Right ventricle myocardium superior (tissue), 1 donor: ENCODE results near the gene ZNF664. TPM values are rescaled to one million over a fixed set of nuclear protein-coding genes. Genes with fewer than 3 reads are reported as not detected.
A peak's percentile ranks its signal among the peaks of the same experiment; 100 is the strongest.
"Not testable (repeated sequence)": the region's sequence is repeated elsewhere in the genome, so short reads cannot be mapped to it uniquely, and the experiment has no call there.

Source experiments
- ATAC-seq: fragments of 200-7000 bp; cut with Tn5 transposase; one replicate; pipeline ENCODE4 v1.9.1; 2020; ENCODE audit warnings: mild to moderate bottlenecking; ENCODE audit not compliant: poor library complexity
- DNase-seq: peaks from one replicate; pipeline ENCODE4 v3.0.0-alpha.2; 2020
- intact Hi-C: fragments of 100-400 bp; cut with DNase I; formaldehyde crosslinking; loops from one replicate; pipeline ENCODE4 v1.11.2; 2022
- total RNA-seq: library from RNA; stranded (reverse); fragmentation: NEBNext Ultra II Directional; extraction: Animal tissue kit (Norgen Biotek cat#: 25700); gene quantifications from one replicate; pipeline ENCODE4 v1.2.1, GENCODE V29; 2021
- donor health status: DM: no; HTN: yes; CAD: no; lungs with severe emphysema.

ZNF664 gene
- total RNA-seq, 1 donor from 2014 or later = 71.3 TPM

DNA sequence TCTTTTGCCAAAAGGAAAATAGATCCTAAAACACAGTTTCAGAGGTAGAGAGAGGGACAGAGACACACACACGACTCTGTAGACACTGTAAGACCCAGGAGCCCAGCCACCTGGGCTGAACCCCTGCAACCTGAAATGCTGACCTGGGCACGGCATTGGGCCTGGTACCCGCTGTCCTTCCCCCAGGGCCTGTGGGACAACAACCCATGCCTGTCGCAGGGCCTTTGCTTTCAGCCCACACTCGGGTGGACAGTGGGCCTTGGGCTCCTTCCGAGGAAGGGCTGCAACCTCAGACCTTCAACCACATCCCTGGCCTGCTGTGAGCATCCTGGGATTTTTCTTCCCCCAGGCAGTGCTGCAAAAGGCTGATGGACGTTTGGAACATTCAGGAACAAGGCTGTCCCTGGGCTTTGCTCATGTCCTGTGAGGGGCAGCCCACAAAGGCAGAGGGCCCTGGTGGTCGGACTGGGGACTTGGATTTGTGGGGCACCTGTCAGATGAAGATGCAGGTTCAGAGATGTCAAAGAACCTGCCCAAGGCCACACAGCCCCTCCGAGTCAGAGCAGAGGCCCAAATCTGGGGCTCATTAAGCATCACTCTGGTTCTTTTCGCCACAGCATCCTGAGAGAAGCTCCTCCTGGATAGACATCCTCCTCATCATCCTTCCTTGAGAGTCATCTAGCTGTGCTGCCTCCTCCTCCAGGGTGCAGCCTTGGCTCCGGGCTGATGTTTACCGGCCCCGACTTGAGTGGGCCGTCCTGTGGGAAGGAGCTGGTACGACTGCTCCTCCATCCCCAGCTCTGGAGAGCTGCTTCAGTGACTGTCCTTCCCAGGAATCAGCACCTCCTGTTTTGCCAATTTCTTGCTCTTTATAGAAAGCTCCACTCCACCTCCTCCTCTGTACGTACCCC, 33.0 kb upstream of the ZNF664 start:
- no peak for DNase-seq
- intact Hi-C loops = no loop called here

DNA sequence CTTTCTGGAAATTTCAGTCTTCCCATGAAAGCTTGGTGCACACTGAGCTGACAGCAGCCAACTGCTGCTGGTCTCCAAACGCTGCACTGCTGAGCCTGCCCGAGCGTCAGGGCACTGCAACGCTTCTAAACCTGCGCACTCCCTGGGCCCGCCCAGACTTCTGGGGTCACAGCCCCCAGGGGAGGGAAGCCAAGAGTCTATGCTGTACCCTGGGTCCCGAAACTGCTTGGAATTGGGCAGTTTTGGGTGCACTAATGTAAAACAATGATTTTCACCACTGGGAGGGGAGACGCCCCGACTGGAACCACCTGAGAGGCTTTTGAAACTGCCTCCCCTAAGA, 32.4 kb upstream of the ZNF664 start:
- DNase-seq (no peak), ATAC-seq (no peak)
- intact Hi-C loops = no loop called here

More for the DNA sequence above, 33.0 kb upstream of the ZNF664 start:
- no peak for ATAC-seq

DNA sequence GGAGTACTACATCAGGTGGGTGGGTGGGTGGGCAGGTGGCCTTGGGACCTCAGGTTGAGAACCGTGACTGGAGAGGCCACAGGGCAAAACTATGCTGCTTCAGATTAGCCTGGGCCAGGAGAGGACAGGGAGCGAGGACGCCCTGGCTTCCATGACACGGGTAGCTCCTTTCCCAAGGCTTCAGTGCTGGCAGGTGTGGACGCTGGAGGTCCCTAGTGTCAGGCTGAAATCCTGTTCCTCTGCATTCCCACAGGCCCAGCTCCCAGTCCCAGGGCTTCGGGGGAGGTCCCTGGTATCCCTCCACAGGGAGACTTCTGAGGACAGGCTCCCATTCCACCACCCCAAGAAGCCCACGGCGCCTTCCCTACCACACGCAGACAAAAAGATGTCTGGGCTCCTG, 32.0 kb upstream of the ZNF664 start:
- ATAC-seq (no peak), DNase-seq (no peak)
- intact Hi-C loops = no loop called here

DNA sequence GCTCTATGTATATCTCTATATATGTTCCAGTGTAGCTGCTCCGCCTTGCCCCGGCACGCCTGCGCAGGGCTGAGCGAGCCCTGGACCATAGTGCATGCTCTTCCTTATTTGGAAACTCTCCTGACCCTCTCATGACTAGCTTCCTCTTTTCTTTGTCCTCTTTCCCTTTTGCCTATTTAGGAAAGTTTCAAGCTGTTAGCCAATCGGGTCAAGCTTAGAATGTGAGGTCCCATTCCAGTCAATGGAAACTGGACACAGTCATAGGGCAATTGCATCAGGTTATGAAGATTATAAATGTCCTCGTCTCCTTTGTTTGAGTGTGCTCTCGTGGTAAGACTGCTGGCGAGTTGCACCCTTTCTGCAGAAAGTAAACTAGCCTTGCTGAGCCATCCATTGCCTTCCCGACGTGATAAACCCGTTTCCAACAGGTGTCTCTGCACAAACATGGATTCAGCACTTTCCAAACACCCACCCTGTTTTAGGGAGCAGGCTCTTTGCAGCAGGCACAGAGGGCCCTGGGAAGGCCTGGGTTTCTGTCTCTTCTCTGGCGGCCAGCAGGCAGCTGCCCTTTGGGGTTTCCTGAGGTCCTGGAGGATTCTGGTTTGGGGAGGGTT, 31.3 kb upstream of the ZNF664 start:
- no peak for DNase-seq
- intact Hi-C loops = no loop called here
- no peak for ATAC-seq

DNA sequence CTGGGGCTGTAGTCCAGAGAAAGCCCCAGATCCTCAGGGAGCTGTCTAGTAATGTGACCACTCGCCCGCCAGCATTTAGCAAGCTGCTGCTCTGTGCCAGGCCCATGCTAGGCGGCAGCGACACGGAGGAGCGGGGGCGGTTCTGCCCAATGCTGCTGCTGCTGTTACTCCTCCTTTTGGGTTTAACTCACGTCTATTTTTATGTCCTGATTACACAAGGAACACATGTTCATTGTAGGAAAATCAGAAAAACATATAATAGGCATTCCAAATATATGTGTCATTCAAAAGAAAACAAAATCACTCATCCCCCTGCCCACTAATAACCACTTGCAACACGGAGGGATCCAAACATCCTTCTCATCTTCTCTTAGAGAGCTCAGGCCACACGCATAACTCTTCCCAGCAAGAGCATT, 30.8 kb upstream of the ZNF664 start:
- intact Hi-C loops = no loop called here
- no peak for ATAC-seq
- no peak for DNase-seq

DNA sequence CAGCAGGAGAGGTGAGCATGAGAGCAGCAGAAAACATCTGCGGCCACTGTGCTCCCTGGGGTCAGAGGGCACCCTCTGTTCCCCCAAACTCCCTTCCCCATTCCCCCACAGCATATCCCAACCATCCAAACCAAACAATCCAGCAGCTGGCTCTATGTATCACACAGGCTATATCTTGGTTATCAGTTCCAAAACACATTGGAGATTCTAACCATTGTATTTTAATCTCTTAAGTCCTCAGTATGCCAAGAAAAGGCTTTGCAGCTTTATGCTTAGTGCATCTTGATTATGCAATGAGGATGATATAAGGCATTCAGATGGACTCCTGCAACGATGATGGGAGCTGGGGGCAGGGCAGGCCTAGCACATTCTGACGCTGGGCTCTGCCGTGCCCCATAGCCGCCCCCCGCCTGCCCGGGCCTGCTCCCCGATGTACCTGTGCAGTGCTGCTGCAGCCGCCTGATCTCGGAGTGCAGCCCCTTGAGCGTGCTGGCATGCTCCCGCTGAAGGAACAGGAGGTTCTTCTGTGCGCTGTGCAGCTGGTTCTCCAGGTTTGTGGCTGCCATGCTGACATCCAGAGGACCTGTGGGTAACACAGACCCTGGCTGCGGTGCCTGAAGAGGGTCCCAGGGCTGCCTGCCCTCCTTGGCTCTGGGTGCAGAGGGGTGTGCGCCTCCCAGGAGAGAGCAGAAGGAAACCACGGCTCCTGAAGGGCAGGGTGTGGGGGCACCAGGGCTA, 29.9 kb upstream of the ZNF664 start:
- ATAC-seq (no peak), DNase-seq (no peak)
- intact Hi-C loops = no loop called here

DNA sequence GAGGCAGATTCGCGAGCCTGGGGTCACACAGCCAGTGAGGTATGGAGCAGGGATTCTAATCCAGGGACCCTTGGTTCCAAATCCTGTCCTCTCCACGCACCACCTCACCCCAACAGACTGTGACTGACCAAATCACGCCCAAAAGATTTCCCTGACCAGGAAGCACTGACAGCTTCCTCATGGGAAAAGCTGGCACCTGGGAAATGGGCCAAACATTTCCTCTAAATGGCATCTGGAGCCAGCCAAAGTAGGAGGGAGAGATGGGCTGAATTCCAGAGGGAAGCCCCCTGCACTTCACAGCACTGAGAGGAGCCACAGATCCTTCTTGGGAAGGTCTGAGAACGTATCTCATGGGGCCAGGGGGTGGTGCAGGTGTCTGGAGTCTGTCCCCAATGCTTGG, 29.2 kb upstream of the ZNF664 start:
- ATAC-seq = no peak
- intact Hi-C loops = no loop called here
- DNase-seq = no peak

DNA sequence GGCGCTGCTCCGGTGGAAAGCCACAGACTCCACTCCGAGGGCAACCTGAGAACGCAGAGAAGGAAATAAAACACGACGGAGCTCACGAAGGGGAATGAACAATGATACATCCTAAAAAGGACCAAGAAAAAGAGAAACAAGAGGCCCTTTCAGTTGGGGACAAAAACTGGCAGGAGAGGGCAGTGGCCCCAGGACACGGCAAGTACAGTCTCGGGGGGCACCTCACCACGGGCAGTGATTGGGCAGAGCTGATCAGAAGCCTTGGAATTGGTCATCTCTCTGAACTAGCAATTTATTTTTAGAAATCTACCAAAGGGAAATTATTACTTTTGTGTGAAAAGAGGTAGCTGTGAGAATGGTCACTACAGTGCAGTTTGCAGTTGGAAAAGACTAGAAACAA, 28.3 kb upstream of the ZNF664 start:
- ATAC-seq (no peak), DNase-seq (no peak)
- intact Hi-C loops = no loop called here

DNA sequence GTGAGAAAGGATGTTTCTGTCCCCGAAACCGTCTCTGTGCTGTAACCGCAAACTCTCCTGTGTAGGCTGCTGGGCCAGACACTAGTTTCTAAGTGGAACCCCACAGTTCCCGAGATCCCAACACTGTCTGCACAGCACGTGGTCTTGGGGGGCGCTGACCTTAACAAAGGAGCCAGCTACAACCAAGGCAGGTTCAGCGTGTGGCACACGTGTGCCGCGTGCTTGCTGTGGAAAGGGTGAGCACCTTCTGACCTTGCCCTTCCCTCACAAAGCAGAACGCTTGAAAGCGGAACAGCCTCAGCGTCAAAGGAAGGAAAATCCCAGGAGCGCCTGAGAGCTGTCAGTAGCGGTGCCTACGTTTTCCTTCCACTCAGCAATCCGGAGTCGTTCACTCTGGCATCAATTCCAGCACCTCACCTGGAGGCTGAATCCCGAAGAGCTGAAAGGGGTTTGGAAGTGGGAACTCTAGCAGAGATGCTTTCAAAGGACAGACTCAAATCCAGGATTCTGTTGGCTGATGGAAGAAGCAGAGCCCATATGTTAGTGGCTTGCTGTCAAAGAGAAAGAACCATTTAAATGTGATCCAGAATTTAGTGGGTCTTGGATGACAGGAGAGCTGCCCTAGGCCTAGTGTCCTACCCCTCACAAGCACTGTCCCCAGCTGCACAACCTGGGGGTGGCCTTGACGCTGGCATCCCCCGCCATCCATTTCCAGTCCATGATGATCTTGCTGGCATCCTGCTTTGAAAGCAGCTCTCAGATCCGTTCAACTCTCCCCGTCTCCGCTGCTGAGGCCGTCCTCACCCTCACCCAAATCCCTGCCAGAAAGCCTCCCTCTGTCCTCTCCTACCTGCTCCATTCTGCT, 27.5 kb upstream of the ZNF664 start:
- ATAC-seq (peak; percentile 3), DNase-seq (no peak)
- intact Hi-C loops = no loop called here

DNA sequence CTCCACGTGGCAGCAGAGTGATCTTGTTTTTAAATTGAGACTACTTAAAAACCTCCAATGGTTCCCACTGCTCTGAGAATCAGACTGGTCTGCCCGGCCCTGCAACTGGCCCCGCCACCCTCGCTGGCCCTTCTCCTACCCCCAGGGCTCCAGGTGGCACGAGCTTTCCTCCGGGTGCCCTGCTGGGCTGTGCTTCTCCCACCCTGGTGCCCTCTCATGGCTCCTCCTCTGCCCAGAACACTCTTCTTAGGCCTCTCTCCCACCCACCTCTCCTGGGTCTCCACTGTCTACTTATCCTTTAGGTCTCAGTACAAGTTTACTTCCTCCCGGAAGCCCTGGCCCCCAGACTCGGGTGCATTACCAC, 26.9 kb upstream of the ZNF664 start:
- DNase-seq (no peak), ATAC-seq (peak; percentile 27)
- intact Hi-C loops = no loop called here

DNA sequence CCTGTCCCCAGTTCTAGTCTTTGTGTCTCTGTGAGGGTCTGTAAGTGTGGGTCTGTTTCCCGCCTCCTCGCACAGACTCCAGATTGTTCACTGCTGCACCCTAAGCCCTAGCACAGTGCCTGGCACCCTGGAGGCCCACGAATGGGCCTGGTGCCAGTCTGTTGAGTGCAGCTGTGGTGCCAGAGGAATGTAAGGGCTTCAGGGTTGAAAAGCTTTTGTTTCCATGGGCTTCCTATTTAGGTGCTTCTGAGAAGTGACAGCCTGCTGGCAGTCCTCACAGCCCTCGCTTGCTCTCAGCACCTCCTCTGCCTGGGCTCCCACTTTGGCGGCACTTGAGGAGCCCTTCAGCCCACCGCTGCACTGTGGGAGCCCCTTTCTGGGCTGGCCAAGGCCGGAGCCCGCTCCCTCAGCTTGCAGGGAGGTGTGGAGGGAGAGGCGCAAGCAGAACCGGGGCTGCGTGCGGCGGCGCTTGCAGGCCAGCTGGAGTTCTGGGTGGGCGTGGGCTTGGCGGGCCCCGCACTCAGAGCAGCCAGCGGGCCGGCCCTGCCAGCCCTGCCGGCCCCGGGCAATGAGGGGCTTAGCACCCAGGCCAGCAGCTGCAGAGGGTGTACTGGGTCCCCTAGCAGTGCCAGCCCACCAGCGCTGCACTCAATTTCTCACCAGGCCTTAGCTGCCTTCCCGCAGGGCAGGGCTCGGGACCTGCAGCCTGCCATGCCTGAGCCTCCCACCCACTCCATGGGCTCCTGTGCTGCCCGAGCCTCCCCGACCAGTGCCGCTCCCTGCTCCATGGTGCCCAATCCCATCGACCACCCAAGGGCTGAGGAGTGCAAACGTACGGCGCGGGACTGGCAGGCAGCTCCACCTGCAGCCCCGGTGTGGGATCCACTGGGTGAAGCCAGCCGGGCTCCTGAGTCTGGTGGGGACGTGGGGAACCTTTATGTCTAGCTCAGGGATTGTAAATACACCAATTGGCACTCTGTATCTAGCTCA, 26.2 kb upstream of the ZNF664 start:
- DNase-seq, intact Hi-C loops: not testable (repeated sequence)
- ATAC-seq = peak; percentile 82

DNA sequence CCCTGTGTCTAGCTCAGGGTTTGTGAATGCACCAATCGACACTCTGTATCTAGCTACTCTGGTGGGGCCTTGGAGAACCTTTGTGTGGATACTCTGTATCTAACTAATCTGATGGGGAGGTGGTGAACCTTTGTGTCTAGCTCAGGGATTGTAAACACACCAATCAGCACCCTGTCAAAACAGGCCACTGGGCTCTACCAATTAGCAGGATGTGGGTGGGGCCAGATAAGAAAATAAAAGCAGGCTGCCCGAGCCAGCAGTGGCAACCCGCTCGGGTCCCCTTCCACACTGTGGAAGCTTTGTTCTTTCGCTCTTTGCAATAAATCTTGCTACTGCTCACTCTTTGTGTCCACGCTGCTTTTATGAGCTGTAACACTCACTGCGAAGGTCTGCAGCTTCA, 25.5 kb upstream of the ZNF664 start:
- DNase-seq, intact Hi-C loops, ATAC-seq: not testable (repeated sequence)

DNA sequence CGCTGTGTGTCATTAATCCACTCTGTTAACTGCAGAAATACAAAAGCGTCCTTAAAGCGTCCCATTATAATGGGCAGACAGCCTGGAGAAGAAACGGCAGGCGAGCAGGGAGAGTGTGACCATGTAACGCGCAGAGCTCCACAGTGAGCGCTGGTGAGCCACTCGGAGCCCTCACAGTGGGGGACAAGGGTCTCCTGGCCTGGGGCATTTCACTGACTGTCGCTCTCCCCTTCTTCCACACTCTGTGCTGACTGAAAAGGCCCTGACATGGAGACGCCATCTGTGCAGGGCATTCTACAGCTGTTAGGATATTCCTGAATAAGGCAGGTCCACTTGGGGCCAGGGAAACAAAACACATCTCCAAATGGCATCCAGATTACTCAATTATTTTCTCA, 24.6 kb upstream of the ZNF664 start:
- DNase-seq = no peak
- ATAC-seq = no peak
- intact Hi-C loops = no loop called here

DNA sequence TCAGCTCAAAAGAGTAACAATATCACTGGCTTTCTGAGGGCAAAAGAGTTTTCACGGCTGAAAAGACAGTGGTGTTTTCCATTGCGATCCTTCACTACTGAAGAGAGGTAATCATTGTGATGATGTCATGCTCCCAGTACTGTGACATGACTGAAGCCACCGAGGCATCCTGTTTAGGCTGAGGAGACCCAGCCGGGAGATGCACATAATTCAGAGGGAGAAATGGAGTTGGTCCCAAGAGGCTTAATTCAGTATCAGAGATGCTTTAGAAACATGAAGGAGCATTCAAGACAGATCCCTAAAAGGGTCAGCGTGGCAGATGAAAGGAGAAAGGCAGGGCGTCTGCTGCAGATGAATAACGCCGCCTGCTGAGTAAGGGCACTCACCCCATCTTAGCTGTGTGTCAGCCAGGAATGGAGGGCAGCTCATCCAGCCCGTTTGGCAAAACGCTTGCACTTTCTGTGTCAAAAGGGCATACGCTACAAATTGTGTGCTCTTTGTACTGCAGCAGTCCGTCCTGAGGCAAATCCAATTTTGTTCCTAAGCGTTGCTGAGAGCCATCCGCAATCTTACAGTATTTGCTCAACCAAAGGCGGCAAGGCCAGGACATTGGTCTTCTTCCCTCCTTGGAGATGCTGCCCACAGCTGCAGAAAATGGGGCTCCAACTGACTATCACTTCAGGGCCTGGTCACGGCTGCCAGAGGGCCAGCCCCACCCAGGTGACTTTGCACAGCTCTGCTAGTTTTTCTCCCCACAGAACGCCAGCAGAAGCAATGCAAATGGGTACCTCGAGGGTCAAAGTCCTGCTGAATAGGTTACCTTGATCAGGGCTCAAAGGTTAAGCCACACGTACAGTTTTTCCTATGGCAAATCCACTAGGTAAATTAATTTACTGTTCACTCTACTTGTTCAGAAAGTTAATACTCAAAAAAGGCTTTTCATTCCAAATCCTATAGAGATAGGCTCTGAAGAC, 23.9 kb upstream of the ZNF664 start:
- ATAC-seq (peak; percentile 22), DNase-seq (no peak)
- intact Hi-C loops = no loop called here

DNA sequence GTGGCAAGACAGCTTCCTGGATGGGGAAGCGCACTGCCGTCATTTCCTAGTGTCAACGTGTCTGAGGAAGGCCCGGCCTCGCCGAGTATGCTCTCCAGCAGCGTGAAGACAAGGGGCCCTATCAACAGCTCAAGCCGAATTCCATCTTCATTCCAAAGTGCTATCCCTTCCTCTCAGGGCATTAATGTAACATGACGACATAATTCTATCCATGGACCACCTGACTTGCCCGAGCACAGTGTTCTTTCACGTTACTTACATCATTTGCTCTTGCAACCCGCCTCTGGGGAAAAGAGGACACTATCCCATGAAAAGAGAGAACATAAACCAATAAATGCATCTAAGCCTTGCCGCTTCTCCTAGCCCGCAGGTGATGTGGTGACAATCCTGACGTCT, 23.2 kb upstream of the ZNF664 start:
- ATAC-seq (no peak), DNase-seq (no peak)
- intact Hi-C loops = no loop called here

DNA sequence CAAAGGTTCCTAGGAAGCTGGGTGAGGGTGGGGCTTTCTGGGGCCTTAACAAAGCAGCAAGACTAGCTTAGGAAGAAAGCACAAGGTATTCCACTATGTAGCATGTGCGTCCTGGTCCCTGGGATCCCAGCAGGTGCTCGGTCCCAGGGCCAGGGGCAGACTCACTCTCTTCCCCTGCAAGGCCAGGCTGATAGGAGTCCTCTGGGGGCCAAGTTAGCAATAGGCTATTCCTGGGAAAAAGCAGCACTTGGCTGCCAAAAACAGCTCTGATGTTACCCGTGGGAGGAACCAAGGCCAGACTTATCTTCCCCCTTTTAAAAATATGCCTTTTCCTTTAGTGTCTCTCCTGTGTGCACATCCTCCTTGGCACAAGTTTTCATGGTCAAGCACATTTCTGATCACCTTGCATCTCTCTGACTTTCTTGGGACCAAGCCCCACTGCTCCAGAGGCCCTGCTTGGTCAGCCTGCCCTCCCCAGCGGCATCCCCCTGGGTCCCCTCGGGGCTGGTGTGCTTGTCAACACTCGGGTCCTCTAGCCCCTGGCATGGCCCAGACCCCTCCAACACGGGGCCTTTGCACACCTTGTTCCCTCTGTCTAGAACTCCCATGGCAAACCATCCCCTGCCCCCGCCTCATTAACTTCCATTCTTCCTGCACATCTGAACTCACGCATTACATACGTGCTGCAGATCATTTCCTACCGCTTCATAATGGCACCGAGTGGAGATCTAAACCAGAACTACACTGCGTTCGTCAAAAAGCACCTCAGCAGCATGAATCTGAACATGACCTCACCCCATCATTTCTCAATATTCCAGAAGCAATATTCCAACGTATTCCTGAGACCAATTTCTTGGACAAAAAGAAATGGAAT, 22.3 kb upstream of the ZNF664 start:
- ATAC-seq (no peak), DNase-seq (no peak)
- intact Hi-C loops = no loop called here
